OCI-M2 (cell line): ENCODE measurements around the gene SUCLG2.

Experiments
- DNase-seq: peaks from one replicate; lab custom pipeline; 2025; ENCODE audit not compliant: unreplicated experiment; lab: John Stamatoyannopoulos, UW

Gene SUCLG2

DNA sequence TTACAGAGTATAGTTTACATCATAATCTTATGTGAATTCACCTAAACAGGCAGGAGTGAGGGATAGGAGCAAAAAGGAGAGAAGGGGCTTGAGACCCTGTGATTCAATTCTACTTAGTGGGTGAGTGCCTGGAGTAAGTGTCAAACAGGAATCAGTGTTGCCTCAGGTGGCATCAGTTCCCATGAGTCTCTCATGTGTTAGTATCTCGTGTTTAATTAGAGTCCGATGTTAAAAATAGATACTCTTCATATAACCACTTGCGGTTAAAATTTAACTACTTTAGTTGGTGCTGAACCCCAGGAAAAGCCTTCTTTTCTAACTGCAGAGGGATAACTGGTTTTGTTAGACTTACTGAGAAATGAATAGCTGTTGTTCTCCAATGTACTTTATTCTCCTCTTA, 251.5 kb downstream of the SUCLG2 start:
- no peak for DNase-seq

DNA sequence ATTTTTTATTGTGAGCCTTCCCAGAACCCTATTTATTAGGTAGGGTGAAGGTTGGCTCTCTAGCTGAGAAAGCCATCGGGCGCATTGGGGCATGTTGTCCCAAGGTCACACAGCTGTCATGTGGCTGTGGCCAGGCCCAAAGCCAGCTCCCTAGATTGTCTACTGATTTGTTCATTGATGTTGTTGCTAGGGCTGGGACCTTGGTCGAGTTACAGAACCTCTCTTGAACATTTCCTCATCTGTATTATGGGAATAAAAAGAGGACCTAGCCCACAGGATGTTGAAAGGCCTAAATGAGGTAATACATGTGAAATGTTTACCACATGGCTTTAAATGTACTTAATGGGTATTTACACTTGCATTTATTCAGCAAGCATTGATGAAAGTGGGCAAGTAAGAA, 252.5 kb downstream of the SUCLG2 start:
- no peak for DNase-seq

DNA sequence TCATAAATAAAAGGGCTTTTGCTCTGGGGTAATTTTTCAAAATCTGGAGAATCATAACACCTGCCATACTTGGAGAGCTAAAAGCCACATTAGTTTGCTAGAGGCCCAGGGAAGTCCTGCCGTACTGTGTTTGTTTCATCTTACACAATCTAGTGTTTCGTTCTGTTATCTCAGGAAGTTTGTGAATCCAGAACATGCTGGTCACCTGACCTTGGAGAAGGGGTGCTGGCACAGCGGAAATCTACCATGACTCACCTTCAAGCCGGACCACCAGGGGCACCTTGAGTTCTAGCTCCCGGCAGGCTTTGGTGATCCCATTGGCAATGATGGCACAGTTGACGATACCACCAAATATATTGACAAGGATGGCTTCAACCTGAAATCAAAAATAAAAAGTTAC, 253.9 kb downstream of the SUCLG2 start:
- no peak for DNase-seq

DNA sequence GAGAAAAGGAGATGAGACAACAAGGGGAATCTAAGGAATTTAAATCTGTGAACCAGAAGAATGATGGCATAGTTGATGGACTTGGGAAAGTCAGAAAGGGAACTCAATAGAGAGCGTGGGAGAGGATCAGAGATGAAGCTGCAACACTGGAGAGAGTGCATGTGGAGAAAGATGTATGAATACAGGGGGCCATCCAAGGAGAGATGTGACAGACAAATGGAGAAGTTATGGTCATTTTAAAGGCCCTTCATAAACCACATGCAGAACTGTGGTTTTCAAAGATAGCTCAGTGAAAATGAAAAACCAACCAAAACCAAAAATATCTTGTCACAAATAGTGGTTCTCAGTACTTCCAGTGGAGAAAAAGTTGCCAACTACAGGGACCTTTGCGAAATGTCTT, 265.2 kb downstream of the SUCLG2 start:
- no peak for DNase-seq

DNA sequence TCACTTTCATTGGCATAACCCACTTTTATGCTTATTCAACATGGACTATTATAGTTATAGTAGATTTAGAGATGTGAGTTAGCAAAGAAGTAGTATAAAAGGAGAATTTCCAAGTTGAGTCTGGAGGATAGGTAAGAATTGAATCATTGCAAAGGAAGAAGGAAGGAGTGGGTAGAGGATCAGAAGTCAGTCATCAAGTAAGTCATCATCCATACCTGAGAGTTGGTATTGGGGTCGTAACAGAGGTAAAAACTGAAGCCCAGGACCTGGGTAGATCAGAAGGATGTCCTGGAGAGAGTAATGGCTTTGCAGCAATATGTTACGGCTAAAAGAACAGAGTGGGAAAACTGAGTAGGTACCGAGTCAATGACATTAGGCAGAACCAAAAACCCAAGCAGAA, 265.7 kb downstream of the SUCLG2 start:
- no peak for DNase-seq

DNA sequence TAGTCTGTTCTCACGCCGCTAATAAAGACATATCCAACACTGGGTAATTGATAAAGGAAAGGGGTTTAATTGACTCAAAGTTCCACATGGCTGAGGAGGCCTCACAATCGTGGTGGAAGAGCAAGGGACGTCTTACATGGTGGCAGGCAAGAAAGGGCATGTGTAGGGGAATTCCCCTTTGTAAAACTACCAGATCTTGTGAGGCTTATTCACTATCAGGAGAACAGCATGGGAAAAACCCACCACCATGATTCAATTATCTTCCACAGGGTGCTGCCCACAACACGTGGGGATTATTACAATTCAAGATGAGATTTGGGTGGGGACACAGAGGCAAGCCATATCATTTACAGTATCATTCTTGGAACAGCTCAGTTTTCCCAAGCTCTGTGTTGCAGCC, 268.0 kb downstream of the SUCLG2 start:
- no peak for DNase-seq

DNA sequence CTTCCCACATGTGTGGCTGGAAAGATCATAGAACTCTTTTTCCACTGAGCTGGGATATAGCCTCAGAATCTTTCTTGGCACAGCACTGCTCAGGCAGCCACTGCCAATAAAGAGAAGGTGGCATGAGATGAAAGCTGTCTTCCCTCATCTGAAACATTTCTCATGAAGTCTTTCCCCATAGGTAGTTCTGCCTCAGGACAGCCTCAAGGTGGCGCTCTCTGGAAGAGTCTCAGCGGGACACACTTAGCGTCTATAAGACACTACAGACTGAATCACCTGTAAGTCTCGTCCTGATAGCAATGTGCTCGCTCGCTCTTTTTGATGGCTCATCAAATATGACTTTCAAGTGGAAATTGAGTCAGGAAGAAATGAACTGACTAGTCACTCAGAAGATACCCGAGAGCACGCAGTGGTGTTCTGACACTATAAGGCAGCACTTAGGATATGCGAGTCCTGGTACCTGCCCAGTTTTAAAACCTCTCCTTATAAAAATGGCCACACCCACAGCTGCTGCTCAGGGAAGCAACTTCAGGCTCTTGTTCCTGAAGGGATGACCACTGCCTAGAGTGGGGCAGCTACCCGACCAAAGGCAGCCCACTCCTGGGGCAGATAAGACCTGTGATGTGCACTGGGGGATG, 269.5 kb downstream of the SUCLG2 start:
- DNase-seq: no peak

DNA sequence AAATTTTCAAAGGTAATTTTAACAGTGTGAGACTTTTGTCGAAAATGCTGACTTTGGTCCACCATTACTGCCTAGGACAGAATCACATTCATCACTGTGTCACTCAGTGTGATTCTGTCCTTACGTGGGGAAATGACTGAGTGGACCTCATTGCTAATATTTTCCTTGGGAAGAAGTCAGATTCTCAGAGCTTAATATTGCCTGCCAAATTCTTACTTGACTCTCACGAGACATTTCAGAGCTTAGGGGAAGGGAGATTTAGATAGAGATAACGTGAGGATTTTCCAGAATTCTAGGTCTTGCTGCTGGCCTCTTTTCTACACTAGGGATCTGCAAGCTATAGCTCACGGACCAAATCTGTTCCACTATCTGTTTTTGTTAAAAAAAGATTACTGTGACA, 270.4 kb downstream of the SUCLG2 start:
- no peak for DNase-seq

DNA sequence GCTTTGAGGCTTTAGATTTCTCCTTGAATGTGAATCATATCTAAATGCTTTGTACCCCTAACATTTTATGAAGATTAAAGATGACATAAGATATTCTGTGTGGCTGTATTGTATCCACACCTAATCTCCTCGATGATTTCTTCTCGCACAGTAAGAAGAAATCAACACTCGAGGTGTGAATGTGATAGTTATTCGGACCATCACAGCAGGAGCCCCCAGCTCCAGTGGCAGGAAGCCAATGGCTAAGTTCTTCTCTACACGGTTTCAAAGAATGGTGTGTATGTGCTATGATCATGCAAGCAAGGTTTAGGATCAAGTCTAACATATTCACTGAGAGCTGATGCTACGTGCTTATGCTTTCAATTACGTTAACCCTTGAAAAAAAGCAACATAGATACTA, 271.0 kb downstream of the SUCLG2 start:
- DNase-seq: no peak

DNA sequence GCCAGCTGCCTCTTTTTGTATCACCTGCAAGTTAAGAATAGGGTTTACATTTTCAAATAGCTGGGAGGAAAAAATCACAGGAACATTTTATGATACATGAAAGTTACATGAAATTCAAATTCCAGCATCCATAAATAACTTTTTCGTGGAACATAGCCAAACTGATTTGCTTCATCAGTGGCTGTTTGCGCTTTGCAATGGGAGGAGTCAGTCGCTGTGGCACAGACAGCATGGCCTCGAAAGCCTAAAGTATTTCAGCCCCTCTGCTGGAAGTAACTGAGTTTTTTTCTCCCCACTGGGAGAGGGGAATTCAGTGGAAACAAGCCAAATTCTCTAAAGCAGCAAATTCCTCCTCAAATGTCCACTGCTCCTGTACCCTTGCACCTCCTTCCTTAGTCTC, 271.9 kb downstream of the SUCLG2 start:
- no peak for DNase-seq

DNA sequence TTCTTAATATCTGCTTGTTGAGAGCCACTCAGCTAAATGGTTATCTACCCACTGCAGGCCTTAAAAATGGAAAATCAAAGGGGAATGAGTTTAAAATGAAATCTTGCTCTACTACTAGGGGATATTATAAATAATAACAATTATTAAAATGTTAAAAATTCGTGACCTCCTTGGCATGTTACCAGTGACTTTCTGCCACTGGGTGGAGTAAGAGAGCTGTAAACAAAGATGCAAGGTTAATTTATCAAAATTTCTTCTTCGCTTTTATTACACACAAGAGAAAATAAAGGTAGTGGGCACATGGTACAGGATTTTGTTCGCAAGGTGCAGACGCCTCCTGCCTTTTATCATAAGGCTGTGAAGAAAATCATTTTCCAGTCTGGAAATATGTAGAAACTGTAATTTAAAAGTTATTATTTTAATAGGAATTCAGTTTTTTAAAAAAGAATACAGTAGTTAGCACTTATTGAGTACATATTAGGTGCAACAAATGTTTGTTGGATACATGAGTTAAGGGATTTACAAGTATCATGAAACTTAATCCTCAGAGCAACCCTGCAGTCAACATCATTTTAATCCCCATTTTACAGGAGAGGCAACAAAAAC, 272.6 kb downstream of the SUCLG2 start:
- DNase-seq: no peak

DNA sequence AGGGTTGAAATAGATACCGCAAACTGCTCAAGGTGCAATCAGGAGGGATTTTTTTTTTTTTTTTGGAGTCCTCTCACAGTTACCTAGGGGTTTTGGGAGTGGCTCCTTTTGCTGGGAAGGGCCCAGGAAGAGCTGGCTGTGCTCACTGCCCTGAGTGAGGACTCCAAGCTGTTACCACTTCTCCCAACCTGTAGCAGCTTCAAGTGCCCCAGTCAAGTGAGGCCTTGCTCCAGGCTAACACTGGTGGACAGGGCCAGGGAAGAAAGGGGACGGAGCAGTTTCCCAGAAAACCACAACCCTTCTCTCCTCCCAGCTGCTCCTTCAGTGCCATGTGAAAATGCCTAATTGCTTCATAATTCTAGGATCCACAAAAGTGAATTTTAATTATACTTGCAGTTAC, 274.3 kb downstream of the SUCLG2 start:
- no peak for DNase-seq

DNA sequence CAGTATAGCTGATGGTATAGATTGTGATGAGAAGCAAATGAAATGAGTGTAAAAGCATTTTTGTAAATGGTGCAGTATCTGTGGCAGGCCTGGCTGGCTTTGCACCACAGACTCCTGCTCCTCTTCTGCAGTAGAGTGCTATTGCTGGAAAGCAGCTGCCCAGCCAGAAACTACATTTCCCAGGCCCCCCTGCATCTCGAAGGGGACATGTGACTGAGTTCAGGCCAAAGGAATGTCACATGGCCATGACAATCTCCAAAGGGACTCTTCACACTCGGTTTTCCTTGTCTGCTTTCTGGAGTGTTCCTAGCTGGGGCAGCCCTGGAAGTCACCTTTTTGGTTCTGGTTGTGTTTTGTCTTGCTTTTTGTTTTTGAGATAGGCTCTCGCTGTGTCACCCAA, 277.1 kb downstream of the SUCLG2 start:
- no peak for DNase-seq

DNA sequence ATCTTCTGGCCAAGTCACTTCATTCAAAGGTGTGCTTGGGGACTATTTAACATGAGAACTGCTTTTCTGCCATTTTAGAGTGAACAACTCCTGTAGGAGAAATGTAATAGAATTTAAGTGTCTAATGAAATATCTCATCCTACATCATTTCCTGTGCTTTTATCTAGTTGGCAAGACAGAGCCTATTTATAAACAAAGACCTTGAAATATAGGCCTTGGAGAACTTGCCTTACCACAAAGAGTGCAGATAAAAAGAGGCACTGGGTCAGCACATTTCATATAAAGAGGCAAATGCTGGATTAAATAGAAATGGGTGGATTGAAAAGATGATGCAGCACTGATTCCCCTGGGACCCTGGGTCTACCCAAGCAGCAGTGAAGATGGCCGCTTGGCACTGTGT, 278.0 kb downstream of the SUCLG2 start:
- no peak for DNase-seq

DNA sequence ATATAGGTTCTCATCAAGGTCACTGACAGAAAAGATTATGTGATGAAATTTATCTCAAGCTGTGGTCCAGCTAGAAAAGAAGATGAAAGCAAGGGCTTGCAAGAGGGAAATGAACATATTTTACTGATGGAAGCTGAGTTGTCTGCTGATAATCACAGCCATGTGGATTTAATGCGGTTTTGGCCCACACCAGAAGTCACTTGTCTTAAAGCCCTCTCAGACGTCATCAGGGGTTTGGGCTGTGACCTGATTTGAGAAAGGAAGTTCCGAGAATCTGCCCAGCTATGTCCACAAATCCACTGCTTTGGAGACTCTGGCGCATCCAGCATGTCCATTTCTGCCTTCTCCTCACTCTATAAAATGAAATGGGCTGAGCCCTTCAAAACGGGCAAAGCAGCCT, 278.4 kb downstream of the SUCLG2 start:
- no peak for DNase-seq

DNA sequence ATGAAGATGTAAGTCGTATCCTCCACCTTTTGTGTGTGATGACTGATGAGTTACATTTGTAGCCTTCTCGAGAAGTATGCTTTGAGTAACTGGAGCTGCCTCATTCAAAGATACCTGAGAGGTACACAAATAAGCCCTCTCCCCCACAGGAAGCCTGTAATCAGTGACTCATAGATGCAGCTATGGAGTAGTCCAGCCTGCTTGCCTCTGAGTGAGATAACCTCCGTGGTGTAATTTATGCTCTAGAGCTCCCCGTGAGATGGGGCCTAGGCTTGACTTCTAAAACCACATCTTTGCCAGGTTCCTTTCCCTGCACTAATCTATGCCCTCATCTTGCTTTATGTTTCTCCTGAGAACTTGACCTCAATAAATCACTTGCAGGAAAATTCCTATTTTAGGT, 291.7 kb downstream of the SUCLG2 start:
- DNase-seq: no peak

DNA sequence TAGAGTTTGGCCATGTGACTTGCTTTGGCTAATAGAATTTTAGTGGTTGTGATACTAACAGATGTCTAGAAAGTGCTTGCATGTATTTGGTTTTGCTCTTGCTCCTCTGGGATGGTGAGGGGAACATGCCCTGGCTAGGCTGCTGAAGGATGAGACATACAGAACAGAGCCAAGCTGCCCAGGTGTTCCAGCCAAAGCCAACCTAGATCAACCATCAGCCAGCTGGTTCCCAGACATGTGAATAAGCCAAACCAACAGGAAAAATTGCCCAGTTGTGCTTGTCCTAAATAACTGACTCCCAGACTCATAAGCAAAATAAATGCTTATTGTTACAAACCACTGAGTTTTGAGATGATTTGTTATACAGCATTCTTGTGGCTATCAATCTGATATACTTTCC, 292.6 kb downstream of the SUCLG2 start:
- no peak for DNase-seq

DNA sequence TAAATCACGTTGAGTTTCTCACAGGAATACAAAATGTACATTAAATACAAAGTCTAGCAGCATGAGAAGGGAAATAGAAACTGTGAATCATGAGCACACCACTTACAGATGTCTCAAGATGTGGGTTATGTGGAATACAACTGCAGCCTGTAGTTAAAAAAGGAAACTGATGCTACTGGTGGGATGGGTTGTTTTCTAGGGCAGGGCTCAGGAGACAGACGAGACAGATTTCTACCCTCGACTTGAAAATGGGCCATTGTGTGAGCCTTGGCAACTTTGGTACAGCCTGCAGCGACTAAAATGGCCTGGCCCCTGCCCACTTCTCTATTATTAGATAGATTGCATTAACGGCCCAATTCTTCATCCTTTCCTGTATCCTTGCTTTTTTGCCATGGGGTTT, 293.1 kb downstream of the SUCLG2 start:
- no peak for DNase-seq

DNA sequence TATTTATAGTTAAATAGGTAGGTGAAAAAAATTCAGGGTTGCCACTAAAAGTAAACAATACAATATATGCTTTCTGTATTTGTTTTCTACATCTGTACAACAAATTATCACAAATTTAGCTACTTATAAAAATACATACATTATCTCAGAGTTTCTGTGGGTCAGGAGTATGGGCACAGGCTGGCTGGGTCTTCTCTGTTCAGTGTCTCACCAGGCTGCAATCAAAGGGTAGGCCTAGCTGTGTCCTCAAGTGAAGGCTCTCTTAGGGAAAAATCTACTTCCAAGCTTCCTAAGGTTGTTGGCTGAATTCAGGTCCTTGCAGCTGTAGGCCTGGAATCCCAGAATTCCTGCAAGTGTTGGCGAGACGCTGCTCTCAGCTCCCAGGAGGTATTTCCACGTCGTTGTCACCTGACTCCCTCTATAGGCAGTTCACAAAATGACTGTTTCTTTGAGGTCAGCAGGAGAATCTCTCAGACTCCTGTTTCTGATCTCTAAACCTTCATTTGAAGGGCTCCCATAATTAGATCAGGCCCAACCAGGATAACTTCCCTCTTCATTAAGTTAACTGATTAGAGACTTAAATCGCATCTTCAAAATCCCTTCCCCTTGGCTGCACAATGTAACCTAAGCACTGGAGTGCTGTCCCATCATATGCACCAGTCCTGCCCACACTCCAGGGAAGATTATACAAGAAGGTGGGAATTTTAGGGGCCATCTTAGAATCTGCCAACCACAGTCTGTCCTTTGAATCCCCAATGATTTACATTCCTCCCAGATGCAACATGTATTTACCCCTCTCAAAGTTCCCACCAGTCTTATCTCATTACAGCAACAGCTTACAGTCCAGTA, 296.6 kb downstream of the SUCLG2 start:
- DNase-seq: no peak

DNA sequence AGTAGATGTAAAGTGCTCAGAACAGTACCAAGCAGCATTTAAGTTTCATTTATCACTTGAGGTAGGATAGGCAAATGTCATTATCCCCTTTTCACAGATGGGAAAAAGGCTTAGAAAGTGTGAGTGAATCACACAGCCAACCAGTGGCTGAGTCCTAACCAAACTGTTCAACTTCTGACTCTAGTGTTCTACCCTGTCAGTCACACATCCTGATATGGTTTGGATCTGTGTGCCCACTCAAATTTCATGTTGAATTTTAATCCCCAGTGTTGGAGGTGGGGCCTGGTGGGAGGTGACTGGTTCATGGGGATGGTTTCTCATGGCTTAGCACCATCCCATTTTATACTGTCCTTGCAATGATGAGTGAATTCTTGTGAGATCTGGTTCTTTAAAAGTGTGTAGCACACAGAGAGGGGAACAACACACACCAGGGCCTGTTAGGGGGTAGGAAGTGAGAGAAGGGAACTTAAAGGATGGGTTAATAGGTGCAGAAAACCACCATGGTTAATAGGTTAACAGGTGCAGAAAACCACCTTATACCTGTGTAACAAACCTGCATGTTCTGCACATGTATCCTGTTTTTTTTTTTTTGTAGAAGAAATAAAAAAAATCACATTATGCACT, 304.7 kb downstream of the SUCLG2 start:
- no peak for DNase-seq

DNA sequence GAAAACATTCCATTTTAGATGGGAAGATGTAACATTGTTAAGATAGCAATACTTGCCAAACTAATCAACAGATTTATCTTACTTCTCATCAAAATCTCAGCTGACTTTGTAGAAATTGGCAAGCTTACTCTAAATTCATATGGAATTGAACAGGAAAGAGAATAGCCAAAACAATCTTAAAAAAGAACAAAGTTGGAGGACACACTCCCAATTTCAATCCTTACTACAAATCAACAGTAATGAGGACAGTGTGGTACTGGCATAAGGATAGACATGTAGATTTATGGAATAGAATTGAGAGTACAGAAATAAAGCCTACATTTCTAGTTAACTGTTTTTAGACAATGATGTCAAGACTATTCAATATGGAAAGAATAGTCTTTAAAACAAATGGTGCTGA, 308.3 kb downstream of the SUCLG2 start:
- no peak for DNase-seq

DNA sequence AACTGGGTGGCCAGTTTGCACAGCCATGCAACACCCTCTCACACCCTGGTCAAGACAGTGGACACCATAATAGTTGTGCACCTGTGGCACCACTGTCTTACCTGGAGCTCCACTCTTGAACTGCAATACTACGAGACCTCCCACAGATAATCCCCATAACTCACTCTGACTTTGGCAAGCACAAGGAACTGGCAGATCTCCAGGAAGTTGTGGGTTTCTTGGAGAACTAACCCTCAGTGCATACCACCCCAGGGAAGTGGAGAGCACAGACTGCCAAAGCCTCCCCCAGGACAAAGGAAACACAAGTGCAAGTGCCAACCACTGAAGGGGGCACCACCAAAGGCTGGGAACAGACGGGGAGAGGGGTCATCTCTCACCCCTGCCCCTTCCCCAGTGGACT, 318.6 kb downstream of the SUCLG2 start:
- no peak for DNase-seq
